Stomach (tissue), 4 donors: ENCODE results near the gene PRKCE.

Experiments
- CTCF ChIP-seq, 7 experiments: fragments of 450-650 bp in 4 of 7; fragments of 200-600 bp in 3 of 7; sonication (generic) in 3 of 7; IDR thresholded peaks; one replicate each; pipeline ENCODE4 v1.5.1; 2016 to 2019; ENCODE audit warnings: antibody characterized with exemption in 7 of 7, control low read depth in 2 of 7, mild to moderate bottlenecking in 1 of 7
- EP300 ChIP-seq: sonication (generic); formaldehyde crosslinking; IDR thresholded peaks from one replicate; pipeline ENCODE4 v1.6.1; 2017; ENCODE audit warnings: antibody characterized with exemption
- POLR2A ChIP-seq, 4 donors: fragments of 450-650 bp; IDR thresholded peaks; one replicate each; pipeline ENCODE4 v1.6.1; 2016; ENCODE audit warnings: antibody characterized with exemption in 4 of 4, control low read depth in 2 of 4, mild to moderate bottlenecking in 1 of 4, moderate library complexity in 1 of 4
- POLR2AphosphoS5 ChIP-seq, 3 donors: sonication (generic); formaldehyde crosslinking; IDR thresholded peaks; one replicate each; pipeline ENCODE4 v1.6.1; 2016; ENCODE audit warnings: antibody characterized with exemption in 3 of 3

GRCh38 chr2:45676088-45676487 lies 24.6 kb downstream of the PRKCE start:
- TF ChIP-seq CTCF (IDR thresholded peaks at IDR 0.05): no peak
- no peak for TF ChIP-seq POLR2A (IDR thresholded peaks at IDR 0.05)
- TF ChIP-seq POLR2AphosphoS5 (IDR thresholded peaks at IDR 0.05): no peak
- TF ChIP-seq EP300: no peak
